NAMALWA (cell line): ENCODE data around the gene EFNA5.

ENCODE experiments used
- DNase-seq: peaks from one replicate; pipeline ENCODE4 v3.0.0-alpha.2; 2015; ENCODE audit warnings: low spot score

The EFNA5 gene

DNA sequence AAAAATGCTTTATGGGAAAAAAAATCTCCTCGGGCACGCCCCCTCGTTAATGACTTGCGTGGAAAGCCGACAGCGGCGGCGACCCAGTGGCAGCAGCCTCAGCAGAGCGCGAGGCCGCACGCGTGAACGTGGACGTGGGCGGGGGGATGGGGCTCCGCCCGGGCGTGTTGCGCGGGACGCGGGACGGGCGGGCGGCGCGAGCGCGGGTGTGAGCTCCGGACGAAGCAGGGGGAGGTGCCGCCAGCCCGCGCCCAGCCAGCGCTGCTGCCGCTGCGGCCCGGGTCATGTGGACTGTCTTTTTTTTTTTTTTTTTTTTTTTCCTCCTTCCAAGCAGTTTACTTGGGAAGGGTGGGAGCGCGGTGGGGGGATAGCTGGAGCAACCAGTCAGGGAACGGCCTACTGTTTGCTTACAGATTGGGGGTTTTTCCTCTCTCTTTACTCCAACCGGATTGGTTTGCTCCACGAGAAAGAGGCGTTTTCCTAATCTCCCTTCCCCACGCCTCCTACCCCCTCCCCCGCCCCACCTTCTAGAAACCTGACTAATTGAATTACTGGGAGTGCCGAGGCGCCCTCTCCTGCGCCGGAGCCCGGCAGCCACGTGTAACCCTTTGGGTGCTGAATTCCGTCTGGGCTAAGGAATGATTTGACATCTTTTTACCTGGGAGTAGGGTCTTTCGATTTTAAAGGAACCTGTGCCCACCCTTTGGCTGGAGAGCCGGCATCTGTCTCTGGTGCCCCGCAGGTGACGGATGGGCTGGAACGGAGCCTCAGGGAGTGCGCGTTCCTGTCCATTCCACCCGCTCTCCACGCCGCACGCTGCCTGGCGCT, 1.7 kb upstream of the EFNA5 start:
- DNase-seq = peak; percentile 57

DNA sequence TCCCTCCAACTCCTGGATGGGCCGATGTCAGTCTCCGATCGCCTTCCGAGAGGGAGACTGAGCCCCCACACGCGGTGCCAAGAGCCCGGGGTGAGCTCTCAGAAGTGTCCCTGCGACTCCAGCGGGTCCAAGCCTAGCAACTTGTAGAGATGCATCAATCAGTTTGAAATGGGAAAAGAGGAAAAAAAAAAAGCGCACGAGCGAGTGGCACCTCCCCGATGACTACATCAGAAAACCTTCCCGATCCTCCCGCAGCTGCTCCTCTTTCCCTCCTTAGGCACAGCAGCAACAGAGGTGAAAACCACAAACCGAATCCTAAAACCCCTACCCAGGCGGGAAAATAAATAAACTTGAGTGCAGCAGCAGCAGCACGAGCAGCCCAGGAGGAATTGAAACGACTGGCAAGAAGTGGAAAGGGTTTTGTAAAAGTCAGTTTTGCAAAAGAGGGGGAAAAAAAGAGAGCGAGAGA, 1.0 kb upstream of the EFNA5 start:
- peak; percentile 74 for DNase-seq

DNA sequence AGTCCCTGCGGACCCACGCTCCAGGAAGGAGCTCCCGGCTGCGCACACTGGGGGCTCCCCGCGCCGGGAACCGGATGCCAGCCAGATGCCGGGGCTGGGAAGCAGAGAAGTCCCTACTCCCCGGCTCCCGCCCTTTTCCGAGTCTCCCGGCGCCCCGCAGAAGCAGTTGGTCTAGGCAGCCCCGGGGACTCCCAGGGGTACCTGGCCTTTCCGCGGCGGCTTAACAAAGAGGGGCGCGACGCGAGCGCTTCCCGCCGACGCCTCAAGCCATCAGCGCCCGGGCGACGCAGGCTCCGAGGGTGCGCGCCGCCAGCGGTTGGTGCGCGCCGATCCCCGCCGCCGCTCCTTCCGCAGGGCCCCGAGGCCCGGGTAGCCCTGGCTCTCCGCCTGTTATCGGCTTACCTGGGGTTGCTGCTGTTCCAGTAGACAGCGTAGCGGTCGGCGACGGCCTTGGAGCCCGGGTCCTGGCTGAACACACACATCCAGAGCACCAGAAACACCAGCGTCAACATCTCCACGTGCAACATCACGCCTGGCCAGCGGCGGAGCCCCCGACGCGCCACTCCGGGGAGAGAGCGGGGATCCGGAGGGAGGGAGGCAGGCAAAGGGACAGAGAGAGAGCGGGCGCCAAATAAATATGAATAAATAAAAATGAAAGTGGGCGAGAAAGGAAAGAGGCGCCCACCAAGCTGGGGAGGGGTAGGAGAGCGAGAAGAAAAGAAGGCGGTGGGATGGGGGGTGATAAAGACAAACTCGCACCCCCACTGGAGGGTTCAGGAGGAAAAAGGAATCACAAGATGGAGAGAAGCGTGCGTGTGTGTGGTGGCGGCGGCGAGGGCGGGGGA, 428 bp downstream of the EFNA5 start:
- DNase-seq = no peak

DNA sequence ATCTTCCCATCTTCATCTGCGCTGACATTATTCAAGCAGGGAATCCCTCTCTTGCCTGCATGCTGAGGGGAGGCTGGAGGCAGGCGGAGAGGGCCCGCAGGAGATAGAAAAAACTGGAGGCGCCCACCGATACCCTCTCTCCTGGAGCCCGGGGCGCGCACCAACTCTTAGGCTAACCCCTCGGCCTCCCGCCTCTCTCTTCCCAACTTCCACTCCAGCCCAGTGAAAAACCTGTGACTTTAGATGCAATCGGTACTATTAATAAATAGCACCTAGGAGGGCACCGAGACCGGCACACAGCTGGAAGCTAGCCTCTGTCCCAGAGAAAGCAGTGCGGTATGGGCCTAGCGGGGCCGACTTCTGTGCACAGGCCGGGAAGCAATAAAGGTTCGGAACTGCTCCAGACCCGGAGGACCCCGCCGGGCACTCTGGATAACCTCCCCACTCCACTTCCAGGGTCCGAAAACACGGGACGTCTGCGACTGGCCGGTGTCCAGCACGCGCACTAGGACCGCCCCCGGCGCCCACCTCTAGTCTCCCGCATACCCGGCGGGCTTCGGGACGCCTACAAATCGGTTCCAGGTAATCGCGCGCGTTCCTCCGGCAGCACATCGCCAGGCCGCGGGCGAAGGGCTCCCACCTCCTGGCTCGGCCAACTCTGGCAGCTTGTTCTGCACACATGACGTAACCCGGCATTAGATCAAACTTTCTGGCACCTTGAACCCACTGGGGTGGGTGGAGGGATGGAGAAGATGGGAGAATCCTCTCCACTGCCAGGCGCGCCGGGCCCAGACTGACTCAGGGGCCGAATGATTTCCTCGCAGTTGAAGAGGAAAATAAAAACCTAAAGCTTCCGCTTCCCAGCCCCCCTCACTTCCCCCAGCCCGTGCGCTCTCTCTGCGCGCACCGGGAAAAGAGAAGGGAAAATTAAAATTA, 1.4 kb downstream of the EFNA5 start:
- no peak for DNase-seq

DNA sequence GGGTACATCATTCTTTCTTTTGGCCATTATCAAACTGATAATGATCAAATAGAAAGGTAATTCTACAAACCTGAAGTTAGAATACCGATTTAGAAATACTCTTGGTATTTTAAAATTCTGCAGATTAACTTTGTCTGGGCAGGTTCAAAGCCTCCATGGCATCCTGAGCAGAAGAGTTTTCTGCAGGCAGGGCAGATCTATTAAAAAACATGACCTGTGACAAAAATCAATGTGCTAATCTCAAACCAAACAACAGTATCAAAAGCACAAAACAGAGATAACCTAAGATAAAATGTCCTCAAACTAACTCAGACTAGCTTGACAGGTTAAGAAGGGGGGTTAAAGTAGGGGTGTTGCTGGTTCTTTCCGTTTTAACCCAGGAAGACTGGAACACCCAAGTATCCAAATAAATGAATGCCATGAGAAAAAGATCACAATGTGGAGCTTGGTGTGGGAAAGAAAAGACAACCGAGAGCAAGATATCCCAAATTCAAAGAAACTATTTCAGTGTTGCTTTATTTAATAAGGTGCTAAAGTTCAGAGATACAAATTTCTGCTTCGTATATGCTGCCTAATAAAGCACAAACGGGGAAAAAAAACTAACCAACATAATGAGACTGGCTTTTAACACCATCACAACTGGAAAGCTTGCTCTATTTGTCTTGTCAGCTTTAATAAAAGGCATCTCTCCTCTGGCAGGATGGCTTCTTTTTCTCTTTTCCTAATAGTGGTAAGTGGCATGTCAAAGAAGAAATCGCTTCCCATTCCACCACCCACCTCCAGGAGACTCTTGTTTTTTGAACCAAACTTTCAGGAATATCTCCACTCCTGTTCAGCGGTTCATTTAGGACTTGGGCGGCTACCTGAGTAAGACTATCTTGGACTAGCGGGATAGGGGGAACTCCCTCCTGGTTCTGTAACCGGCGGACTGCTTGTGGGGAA, 2.3 kb downstream of the EFNA5 start:
- DNase-seq = peak; percentile 37

DNA sequence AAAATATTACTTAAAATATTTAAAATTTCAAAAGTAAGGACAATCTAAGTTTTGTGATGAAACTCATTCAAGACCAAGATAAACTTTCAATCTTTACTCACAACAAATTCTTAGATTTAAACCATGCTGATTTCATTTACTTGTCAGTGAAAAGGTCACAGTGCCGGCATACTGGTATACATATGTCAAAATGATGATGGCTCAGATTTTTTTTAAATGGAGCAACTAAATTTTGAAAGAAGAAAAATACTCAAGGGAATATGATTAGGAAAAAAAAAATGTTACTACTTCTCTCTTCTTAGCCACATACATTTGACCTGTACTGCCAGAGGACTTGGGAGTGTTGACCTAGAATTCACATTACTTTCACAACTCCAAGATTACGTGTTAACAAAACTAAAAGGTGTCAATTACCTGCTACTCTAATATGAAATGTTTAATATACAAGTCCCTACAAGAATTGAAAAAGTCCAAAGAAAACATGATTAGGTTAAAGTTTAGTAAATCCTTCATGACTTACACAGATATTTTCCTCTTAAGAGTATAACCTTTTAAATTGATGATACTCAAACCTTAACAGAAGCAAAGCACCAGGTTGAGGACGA, 4.6 kb downstream of the EFNA5 start:
- no peak for DNase-seq

DNA sequence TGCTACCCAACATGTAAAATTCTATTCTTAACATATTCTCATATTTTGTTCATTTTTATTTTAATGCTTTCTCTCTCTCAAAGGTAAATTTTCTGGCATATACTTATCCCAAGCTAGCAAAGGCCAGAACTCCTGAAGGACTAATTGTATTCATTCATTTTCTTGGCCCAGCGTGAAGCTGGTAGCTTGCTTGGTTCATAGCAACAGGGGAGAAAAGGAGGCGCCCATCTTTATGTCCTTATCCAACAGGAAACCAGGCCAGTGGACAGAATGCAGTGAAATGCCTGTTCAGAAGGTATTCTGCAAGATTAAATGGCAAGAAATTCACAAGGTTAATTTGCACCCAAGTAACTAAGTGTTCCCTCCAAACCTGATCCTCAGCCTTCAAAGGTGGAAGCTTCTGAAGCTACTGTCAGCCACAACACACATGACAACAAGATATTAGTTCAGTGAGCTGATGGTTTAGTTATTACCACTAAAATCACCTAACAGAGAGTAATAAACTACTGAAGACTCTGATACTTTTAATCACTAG, 5.6 kb downstream of the EFNA5 start:
- DNase-seq = no peak

DNA sequence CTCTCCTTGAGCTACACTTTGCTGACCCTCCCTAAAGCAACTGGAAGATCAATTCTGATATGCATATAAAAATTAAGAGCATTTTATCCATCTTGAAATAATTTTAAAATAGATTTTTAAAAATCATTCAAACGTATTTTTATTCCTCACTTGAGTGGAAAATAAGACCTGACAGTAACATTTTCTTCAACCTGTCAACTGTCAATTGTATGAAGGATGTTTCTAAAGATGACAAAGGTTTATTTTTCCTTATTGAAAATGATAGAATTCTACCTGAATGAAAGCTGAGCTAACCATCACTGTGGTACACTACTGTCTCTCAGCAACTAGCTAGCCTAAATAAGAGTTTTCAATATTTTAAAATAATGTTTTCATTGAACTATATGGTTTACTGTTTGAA, 7.0 kb downstream of the EFNA5 start:
- no peak for DNase-seq

DNA sequence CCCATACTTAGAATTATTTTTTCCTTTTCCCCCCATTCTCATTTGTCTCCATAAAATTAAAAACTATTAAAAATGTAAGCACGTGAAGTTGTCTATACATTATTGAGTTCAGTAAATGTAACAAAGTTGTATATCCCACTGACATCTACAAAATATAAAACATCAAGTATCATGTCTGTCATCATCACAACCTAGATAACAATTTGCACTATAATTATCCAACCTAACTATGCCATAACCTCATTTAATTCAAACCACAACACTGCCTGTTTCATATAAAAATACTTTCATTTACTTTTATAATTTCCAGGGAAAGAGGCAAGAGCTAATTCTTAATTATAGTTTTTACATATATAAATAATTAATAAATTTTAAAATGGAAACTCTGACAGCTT, 9.1 kb downstream of the EFNA5 start:
- no peak for DNase-seq

DNA sequence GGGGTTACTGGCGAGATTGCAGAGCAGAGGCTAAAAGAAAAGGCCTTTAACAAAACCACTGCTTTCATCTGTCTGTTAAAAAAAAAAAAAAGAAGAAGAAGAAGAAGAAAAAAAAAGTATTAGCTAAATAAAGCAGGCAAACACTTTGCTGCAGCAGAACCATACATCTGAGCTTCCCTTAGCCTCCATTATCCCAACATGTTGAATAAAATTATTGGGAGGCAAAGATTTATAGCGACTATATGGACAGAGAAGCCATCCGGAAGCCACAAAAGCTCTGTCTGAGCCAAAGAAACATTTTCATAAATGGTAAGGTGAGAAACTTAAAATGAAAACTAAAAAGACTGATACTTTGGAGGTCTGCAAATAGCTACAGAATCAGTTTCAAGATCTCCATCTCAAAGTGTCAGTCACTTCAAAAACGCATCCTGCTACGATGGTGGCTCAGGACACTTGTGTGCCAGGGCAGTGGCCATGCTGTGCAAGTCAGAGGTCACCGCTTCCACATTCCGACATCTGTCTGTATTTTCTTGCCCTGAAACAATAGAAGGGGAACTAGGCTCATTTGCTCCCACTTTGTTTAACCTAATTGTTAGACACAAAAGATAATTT, 9.6 kb downstream of the EFNA5 start:
- no peak for DNase-seq

DNA sequence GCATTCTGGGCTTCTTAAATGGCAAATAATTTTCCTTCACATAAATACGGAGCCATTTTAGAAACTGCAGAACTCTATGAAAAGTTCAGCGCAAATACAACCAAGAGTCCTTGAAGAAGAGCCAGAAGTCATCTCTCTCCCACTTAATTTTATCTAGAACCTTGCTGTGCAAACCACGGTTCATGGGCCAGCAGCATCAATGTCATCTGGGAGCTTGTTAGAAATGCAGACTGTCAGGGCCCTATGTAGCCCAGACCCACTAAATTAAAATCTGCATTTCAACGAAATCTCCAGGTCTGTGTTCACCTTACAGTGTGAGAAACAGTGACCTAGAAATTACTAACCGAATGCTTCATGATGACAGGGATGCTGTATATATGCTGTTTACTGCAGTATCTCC, 12.2 kb downstream of the EFNA5 start:
- DNase-seq = no peak

DNA sequence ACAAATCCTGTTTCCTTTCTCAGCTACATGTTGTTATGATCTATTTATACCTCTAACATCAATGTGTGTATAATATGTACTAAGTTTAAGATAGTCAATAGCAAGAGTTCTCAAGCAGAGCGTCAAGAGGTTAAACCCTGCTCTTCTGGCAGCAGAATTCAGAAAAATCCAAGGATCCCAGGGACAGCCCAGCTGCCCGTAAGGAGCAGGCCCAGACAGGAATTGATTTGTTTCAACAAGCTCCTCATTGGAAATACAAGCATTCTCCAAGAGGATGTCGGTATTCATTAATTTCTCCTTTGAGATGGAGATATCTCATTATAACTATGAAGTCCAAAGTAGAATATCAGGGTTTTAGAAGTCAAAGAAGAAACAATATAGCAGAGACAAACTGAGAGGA, 14.9 kb downstream of the EFNA5 start:
- DNase-seq = no peak

DNA sequence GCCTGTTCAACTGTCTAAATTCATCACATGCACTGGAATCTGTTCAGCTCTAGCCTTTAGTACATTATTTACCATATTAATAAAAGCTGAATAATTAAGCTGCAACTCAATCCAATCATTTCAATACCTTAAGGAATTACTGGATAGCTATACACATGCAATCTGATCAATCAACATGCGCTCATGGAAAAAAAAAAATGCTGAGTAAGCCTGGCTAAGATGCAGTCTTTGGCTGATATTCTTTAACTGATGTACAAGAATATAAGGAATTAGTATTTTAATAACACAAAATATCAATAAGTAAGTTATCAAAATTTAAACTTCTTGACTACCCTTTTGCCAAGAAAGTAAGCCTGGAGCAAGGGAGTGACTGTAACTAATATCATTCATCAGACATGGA, 15.9 kb downstream of the EFNA5 start:
- no peak for DNase-seq

DNA sequence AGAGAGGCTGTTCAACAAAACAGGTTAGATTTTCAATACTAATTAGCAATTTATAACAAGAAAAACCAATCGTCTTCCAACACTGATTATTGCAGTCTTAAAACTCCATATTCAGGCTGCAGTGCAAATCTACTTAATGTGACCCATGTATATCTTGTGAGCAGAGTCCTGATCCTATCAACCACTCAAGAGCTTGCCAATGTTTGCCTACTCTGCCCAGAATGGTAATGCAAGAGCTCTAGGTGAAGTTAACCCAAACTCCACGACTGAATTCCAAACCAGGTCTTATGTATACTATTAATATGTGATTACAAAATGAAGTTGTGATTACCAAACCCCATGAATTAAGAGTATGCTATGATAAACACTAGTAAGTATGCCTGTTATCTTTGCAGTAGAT, 17.1 kb downstream of the EFNA5 start:
- no peak for DNase-seq

DNA sequence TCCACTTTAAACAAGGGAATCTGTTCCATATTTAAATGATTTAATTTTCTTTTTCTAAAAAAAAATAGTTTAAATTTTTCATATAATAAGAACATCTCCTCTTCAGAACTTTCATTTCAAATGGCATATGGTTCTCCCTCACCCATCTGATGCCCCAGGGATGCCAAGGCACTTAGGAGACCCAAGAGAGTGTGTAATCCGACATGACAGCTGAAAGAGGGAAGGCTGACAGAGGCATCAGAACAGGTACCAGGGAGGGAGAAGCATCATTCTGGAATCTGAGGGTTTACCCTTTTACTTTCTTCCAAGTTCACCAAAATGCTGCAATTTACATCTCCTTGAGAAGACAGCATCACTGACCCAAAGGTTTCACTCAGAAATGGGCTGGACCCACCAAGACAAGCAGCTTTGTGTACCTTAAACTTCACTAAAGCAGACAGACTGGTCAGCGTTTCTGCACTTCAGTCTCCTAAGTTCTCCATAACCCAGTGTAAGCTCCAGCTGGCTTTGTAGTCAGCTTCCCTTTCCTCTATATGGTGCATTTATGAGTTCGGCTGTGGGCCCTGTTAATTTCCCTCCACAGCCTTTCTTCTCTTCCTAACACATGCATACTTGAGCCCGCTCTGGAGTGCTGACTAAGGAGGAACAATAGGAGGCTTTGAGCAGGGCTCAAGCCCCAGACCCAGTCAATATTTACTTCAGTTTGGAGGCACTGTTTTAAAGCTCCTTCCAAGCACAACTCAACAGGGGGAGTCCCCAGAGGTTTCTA, 17.7 kb downstream of the EFNA5 start:
- no peak for DNase-seq

DNA sequence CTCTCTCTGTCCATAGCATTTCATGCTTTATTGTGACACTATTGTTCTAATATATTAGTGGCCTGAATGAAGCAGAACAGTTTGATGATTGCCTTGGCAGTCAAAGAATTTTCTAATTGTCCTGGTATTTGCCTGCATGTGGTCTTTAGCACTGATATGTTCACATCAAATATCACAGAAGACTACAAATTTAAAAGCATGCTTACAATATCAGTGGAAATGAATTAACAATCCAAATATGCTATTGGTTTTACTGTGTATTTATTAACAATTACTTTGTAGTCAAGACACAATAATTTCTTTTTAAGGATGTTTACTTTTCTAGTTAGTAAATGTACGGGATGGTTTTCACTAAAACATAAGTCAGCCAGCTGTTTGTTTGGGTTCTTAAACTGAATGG, 18.3 kb downstream of the EFNA5 start:
- DNase-seq = no peak

DNA sequence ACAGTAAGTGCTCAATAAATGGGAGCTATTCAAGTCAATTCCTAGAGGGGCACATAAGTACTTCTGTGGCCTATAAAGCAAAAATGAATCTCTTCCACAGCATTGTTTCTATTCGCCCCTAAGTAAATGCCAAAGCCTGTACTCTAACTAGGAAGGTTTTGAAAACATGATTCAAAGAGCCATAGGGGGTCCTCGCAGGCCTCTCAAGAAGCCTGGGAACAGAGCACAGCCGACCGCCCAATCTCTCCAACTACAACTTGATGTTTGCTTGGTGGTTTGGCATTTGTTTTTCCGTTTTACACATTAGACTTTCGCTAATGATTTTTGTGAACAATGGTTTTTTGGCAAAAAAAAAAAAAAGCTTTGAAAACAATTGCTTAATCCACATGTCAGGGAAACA, 19.4 kb downstream of the EFNA5 start:
- no peak for DNase-seq

DNA sequence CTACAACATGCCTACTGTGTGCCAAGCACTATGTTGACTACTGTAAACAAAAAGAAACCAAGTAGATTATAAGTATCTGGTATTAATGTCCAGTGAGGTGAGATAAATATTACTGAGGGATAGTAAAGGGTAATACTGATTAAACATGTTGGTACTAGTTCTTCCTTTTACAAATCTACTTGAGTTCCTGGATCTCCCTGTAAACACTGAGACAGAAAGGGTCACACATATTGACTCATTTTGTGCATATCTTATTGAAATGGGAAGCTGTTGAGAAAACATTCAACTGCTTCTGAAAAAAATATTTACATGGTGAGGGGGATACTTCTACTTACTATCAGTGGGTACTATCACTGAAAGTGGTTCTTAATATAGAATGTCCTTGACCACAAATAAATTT, 24.3 kb downstream of the EFNA5 start:
- no peak for DNase-seq

DNA sequence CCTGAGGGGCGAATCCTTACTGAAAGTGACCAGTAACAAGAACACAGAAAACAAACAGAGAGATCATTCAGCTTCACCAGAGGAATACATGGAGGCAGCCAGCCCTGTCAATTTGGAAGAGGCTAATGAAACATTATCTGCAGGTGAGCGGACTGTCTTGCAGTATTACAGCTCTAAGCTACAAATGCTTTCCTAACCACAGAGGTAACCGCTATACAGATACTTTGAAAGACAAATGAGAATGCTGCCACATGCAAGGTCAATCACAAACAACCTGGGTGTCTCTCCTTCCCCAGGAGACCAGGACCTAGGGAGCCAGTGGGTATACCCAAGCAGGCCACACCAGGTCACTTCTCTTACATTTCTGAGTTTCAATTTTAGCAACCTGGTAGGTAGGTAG, 30.2 kb downstream of the EFNA5 start:
- no peak for DNase-seq
